Esophagus muscularis mucosa (tissue), 4 donors: ENCODE results near the gene TDG.

Source experiments
- EP300 ChIP-seq: sonication (generic); formaldehyde crosslinking; IDR thresholded peaks from one replicate; pipeline ENCODE4 v1.6.1; 2017; ENCODE audit warnings: antibody characterized with exemption
- POLR2A ChIP-seq: fragments of 450-650 bp; IDR thresholded peaks from one replicate; pipeline ENCODE4 v1.6.1; 2017; ENCODE audit warnings: antibody characterized with exemption, moderate library complexity, mild to moderate bottlenecking, low read depth
- POLR2AphosphoS5 ChIP-seq, 2 donors: sonication (generic); formaldehyde crosslinking; IDR thresholded peaks; one replicate each; pipeline ENCODE4 v1.6.1; 2017; ENCODE audit warnings: antibody characterized with exemption in 2 of 2
- TF ChIP-seq, protein P1 (sequence below), 3 experiments: fragments of 200-600 bp in 2 of 3; fragments of 450-650 bp in 1 of 3; sonication (generic) in 2 of 3; IDR thresholded peaks; one replicate each; pipeline ENCODE4 v1.5.1; 2017 to 2019; ENCODE audit warnings: antibody characterized with exemption in 3 of 3, mild to moderate bottlenecking in 2 of 3, moderate library complexity in 1 of 3

- no peak for TF ChIP-seq EP300
- TF ChIP-seq POLR2A = no peak
- TF ChIP-seq, protein P1, sequence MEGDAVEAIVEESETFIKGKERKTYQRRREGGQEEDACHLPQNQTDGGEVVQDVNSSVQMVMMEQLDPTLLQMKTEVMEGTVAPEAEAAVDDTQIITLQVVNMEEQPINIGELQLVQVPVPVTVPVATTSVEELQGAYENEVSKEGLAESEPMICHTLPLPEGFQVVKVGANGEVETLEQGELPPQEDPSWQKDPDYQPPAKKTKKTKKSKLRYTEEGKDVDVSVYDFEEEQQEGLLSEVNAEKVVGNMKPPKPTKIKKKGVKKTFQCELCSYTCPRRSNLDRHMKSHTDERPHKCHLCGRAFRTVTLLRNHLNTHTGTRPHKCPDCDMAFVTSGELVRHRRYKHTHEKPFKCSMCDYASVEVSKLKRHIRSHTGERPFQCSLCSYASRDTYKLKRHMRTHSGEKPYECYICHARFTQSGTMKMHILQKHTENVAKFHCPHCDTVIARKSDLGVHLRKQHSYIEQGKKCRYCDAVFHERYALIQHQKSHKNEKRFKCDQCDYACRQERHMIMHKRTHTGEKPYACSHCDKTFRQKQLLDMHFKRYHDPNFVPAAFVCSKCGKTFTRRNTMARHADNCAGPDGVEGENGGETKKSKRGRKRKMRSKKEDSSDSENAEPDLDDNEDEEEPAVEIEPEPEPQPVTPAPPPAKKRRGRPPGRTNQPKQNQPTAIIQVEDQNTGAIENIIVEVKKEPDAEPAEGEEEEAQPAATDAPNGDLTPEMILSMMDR (IDR thresholded peaks at IDR 0.05) = no peak
- TF ChIP-seq POLR2AphosphoS5 (IDR thresholded peaks at IDR 0.05) = no peak
These were observed 60.1 kb downstream of the TDG start for GRCh38 chr12:104025771-104026170.
